ENCODE results near the gene IGSF9.

- TF ChIP-seq CTCF (conservative IDR thresholded peaks at IDR 0.05) (no peak), EZH2 (IDR thresholded peaks at IDR 0.05; ENCODE audit: low read depth) (no peak)
These were observed 55.6 kb downstream of the IGSF9 start for GRCh38 chr1:159889821-159890252.

All from PC-9 (cell line).